ENCODE results near the gene SP9. TPM values are rescaled to one million over a fixed set of nuclear protein-coding genes. Genes with fewer than 3 reads are reported as not detected.

The SP9 gene
- total and polyA plus RNA-seq, 3 donors from 2014 or later, result 0.74 to 1.5 (median 0.74) TPM

DNA sequence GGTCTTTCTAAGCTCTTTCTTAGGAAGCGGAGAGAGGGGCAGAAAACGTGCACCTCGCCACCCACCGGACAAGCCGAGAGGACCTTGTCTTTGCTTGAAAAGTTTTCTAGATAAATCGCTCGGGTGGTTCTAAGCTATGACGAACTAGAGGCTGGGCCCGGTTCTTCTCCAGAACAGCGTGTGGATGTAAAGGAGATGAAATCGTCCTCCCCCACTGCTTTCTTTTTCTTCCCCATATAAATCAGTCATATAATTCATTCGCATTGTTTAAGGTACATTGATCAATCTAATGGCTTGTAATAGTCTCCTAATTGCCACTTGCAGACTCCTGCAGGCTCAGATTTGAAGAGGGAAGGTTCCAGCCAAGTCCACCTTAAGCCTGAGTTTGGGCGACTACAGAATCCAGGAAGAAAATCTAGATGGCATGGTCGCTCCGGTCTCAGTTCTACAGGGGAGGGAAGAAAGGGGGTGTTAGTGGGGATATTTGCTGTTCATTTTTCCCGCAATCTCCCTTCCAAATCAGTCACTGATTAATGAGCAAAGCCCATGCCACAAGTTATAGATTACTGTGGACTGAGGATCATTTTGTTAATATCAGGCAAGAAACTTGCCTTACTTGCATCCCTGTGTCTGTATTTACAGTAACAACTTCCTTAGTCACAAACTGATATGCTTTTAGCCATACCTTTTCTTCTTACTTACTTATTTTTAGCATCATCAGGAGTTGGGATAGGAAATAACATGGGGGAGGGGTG, 5.6 kb upstream of the SP9 start:
- Histone ChIP-seq H3K4me1 (peaks cover 15% of the 10 kb centered on the region), H3K36me3 (ENCODE audit: low read depth, missing control alignments) (no peaks in the 10 kb centered on the region), H3K4me3 (no peak overlapping the region), H3K27ac (no peak overlapping the region), H3K27me3 (peaks cover 5% of the 10 kb centered on the region), H3K9me3 (no peaks in the 10 kb centered on the region)
- no peak for TF ChIP-seq POLR2A (IDR thresholded peaks at IDR 0.05)
- TF ChIP-seq, protein P1, sequence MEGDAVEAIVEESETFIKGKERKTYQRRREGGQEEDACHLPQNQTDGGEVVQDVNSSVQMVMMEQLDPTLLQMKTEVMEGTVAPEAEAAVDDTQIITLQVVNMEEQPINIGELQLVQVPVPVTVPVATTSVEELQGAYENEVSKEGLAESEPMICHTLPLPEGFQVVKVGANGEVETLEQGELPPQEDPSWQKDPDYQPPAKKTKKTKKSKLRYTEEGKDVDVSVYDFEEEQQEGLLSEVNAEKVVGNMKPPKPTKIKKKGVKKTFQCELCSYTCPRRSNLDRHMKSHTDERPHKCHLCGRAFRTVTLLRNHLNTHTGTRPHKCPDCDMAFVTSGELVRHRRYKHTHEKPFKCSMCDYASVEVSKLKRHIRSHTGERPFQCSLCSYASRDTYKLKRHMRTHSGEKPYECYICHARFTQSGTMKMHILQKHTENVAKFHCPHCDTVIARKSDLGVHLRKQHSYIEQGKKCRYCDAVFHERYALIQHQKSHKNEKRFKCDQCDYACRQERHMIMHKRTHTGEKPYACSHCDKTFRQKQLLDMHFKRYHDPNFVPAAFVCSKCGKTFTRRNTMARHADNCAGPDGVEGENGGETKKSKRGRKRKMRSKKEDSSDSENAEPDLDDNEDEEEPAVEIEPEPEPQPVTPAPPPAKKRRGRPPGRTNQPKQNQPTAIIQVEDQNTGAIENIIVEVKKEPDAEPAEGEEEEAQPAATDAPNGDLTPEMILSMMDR (IDR thresholded peaks at IDR 0.05), result no peak
- no peak for DNase-seq
- WGBS, 2 donors, result 27 to 32% methylated on average over 15 to 16 of the region's 16 CpGs
- intact Hi-C loops (cut with DNase I; ENCODE audit: low total_unique reads), result no loop called here

DNA sequence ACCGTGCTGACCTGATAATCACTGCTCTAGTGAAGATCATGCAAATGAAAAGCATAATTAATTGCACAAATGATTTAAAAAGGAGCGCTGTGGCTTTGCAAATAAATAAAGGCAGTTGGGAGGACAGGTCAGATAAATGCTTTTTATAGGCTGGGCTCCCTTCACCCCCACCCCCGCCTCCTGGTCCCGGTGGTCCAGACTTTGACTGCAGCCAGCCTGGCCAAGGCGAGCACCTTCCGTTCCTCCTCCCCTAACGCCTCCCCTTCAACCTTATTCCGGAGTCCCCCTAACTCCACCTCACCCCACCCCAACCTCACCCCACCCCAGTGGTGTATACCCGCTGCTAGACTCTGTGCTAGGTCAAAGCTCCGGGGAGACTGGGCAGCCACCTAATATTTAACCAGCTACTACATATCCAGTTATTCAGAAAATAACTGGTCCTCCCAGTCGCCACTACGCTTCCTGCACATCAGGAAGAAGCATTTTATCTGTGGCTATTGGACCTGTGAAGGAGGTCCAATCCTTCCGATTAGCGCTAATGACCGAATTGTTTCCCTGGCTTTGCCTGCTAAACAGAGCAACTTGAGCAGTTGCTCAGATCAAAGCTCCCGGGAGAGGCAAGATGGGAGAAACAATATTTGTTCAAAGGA, 3.7 kb upstream of the SP9 start:
- H3K9me3 ChIP-seq, result no peaks in the 10 kb centered on the region
- no peak for DNase-seq
- H3K4me3 ChIP-seq, result no peak overlapping the region
- no peaks in the 10 kb centered on the region for H3K36me3 ChIP-seq (ENCODE audit: low read depth, missing control alignments)
- peaks cover 7% of the 10 kb centered on the region for H3K27me3 ChIP-seq
- no peak overlapping the region for H3K27ac ChIP-seq
- TF ChIP-seq POLR2A (IDR thresholded peaks at IDR 0.05), result no peak
- TF ChIP-seq, protein P1 (IDR thresholded peaks at IDR 0.05), result no peak
- intact Hi-C loops (cut with DNase I; ENCODE audit: low total_unique reads), result no loop called here
- 14 to 26% methylated on average over 16 of the region's 16 CpGs for WGBS, 2 donors
- peaks cover 21% of the 10 kb centered on the region for H3K4me1 ChIP-seq

DNA sequence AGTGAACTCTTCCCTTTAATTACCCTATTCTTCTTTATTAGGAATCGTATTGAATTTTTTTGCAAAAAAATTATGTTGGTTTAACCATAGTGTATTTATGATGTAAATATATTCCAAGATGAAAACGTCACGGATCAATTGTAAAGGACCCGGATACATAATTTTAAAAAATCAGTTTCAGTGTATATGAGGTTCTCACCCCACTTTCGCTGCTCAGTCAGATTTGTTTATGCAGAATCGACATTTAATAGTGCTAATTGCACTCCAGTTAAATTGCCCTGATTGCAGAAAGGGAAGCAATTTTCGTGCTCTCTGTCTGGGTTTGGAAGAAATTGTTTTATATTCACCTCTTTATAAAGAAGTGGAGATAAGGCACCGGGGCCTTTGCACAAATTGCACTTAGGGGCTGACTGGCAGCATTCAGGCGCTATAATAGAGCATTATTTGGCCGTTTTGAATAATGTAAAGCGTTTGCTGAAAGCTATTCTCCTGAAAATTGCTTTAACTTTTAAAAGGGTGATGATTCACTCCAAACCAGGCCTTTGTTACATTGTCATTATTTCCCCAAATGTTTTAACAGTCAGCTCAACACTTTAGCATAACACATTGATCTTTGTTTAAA, 3.0 kb upstream of the SP9 start:
- WGBS, 2 donors, result 19 to 28% methylated on average over 11 of the region's 11 CpGs
- no peak overlapping the region for H3K4me3 ChIP-seq
- no peaks in the 10 kb centered on the region for H3K36me3 ChIP-seq (ENCODE audit: low read depth, missing control alignments)
- H3K4me1 ChIP-seq, result peaks cover 20% of the 10 kb centered on the region
- intact Hi-C loops (cut with DNase I; ENCODE audit: low total_unique reads), result no loop called here
- peaks cover 11% of the 10 kb centered on the region for H3K27me3 ChIP-seq
- no peak for TF ChIP-seq POLR2A (IDR thresholded peaks at IDR 0.05)
- TF ChIP-seq, protein P1 (IDR thresholded peaks at IDR 0.05), result no peak
- H3K27ac ChIP-seq, result no peak overlapping the region
- no peak for DNase-seq
- no peaks in the 10 kb centered on the region for H3K9me3 ChIP-seq

DNA sequence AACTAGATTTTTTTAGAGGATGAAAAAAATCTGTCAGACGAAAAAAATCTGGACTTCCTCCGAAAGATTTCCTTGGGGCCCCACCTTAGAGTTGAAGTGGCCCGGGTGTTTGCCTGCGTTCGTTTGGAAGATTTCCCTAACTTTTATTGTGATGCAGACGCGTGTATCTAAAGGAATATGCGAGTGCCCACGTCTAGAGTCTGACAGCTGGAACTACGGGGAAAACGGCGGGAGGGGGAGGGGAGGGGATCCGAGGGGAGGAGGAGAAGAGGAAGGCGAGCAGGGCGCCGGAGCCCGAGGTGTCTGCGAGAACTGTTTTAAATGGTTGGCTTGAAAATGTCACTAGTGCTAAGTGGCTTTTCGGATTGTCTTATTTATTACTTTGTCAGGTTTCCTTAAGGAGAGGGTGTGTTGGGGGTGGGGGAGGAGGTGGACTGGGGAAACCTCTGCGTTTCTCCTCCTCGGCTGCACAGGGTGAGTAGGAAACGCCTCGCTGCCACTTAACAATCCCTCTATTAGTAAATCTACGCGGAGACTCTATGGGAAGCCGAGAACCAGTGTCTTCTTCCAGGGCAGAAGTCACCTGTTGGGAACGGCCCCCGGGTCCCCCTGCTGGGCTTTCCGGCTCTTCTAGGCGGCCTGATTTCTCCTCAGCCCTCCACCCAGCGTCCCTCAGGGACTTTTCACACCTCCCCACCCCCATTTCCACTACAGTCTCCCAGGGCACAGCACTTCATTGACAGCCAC, 2.4 kb upstream of the SP9 start:
- Histone ChIP-seq H3K9me3 (no peaks in the 10 kb centered on the region), H3K4me3 (no peak overlapping the region), H3K27me3 (peaks cover 11% of the 10 kb centered on the region), H3K27ac (no peak overlapping the region), H3K36me3 (ENCODE audit: low read depth, missing control alignments) (no peaks in the 10 kb centered on the region), H3K4me1 (peaks cover 15% of the 10 kb centered on the region)
- no peak for DNase-seq
- no peak for TF ChIP-seq POLR2A (IDR thresholded peaks at IDR 0.05)
- TF ChIP-seq, protein P1 (IDR thresholded peaks at IDR 0.05), result no peak
- WGBS, 2 donors, result 11 to 12% methylated on average over 31 of the region's 31 CpGs
- intact Hi-C loops (cut with DNase I; ENCODE audit: low total_unique reads), result no loop called here

Data from testis (tissue), 3 donors.